ENCODE measurements around the gene OR13C8. TPM values are rescaled to one million over a fixed set of nuclear protein-coding genes. Genes with fewer than 3 reads are reported as not detected.

OR13C8 gene
- total RNA-seq, 1 donor from 2014 or later = not detected

DNA sequence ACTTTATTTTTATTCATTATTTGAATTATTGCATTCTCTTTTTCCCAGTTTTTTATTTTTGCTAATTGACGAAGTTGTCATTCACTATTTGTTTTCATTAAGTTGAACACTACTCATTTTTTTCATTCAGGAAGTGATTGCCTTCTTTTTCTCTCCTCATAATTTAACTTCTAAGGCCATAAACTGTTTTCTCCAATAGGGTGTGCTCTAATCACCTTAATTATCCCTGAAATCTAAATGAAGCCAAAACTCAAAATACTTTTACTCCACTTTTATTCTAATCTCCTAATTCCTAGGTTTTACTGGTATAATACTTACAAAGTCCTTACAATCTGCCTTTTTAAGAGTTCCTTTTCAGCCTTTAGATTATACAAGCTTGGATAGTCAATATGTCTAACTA lies 39.4 kb downstream of the OR13C8 start:
- no peak for DNase-seq (ENCODE audit: low spot score)

DNA sequence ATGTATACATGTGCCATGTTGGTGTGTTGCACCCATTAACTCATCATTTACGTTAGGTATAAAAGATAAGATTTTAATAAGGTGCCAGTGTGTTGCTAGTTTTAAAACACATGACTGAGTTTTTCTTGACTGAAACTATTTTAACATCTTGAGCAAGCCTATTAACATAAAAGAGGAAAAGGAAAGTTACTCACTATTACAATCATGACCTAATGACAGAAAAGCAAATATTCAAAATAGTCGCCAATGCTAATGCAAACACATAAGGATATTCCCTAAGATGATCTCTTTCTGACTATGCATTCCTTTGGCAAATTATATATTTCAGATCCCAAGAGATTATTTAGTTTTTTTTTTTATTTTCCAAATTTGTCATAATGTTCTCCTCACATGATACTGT lies 42.2 kb downstream of the OR13C8 start:
- no peak for DNase-seq (ENCODE audit: low spot score)

DNA sequence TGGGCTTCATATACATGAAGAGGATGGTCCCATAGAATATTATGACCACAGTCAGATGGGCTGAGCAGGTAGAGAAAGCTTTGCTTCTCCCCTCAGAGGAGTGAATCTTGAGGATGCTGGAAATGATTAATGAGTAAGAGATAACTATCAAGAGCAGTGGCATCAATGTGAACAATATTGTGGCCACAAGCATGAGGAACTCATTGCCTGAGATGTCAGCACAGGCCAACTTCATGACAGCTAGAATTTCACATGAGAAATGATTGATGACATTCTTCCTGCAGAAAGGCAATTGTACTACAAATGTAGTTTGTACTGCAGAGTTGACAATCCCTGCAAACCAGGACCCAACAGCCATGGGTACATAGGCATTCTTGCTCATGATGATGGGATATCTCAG lies 48.5 kb downstream of the OR13C8 start:
- DNase-seq (ENCODE audit: low spot score) = no peak

DNA sequence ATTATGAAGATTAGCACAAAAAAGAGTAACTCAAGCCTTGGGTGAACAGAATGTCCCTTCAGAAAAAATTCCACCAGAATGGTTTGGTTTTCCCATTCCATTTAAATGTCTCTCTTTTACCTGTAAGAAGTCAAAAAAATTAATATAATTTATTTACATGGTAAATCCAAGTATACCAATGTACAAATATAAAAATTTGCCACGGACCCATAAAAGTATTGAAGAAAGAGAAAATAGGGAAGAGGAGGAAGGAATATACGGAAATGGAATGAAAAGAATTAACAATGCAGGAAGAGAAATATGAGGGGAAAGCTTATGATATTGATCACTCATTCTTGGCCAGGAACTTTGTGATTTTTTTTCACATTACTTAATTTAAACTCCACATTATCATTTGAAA lies 49.1 kb downstream of the OR13C8 start, which contains the start of gene OR13C9:
Gene OR13C9 (minus strand): TSS at position 101 of the 400 bp plus-strand sequence. CDS start 0 bp downstream, at position 101.
- no peak for DNase-seq (ENCODE audit: low spot score)

Other genes starting within 250 kb of the OR13C8 start
- not detected for gene OR13F1, start 64.9 kb upstream of the OR13C8 start, total RNA-seq
- not detected for gene OR13C4, start 42.0 kb upstream of the OR13C8 start, total RNA-seq
- gene OR13C3, start 32.3 kb upstream of the OR13C8 start, total RNA-seq = not detected
- gene OR13C5, start 30.2 kb downstream of the OR13C8 start, total RNA-seq = not detected
- gene OR13C2, start 36.5 kb downstream of the OR13C8 start, total RNA-seq = not detected
- not detected for gene OR13C9, start 49.0 kb downstream of the OR13C8 start, total RNA-seq
- not detected for gene OR13D1, start 125.3 kb downstream of the OR13C8 start, total RNA-seq
- gene NIPSNAP3A, start 178.5 kb downstream of the OR13C8 start, total RNA-seq = 25.1 TPM
- 9.3 TPM for gene NIPSNAP3B, start 195.0 kb downstream of the OR13C8 start, total RNA-seq